ENCODE data around the gene ZNF865.

- no peak for TF ChIP-seq BACH1 (IDR thresholded peaks at IDR 0.05; ENCODE audit: low read length)
- TF ChIP-seq SIX5 (IDR thresholded peaks at IDR 0.05; ENCODE audit: low read depth, low read length), result no peak
- TF ChIP-seq CTCF (IDR thresholded peaks at IDR 0.05; ENCODE audit: control extremely low read depth in 1 of 3, insufficient read depth in 1 of 3, low read depth in 1 of 3, low read length in 3 of 3), result no peak
- no peak for TF ChIP-seq CEBPB (IDR thresholded peaks at IDR 0.05; ENCODE audit: low read depth, low read length)
These were observed 55.5 kb downstream of the ZNF865 start for GRCh38 chr19:55660991-55661390.

All from H1 (cell line).